Activated CD8-positive, alpha-beta T cell treated with anti-CD3 and anti-CD28 coated beads for 36 hours (primary cell): ENCODE results near the gene NAA50. TPM values are rescaled to one million over a fixed set of nuclear protein-coding genes. Genes with fewer than 3 reads are reported as not detected.

Source experiments
- ATAC-seq: fragments of 200-7000 bp; cut with Tn5 transposase; one replicate; pipeline ENCODE4 v1.10.0; 2021; ENCODE audit warnings: mild to moderate bottlenecking, moderate library complexity
- CTCF ChIA-PET: fragments of 350-600 bp; sonication (Branson Sonifier 250); formaldehyde crosslinking; loops from one replicate; lab custom pipeline; 2021; ENCODE audit warnings: antibody characterized with exemption; lab: Charles Lee
- POLR2A ChIA-PET: fragments of 350-600 bp; sonication (Branson Sonifier 250); formaldehyde crosslinking; loops from one replicate; lab custom pipeline; 2021; ENCODE audit warnings: antibody characterized with exemption; lab: Charles Lee
- DNase-seq: peaks from one replicate; pipeline ENCODE4 v3.0.0-alpha.2; 2020
- H3K27ac Mint-ChIP-seq: one replicate; pipeline ENCODE4 v1.8.0; 2021; ENCODE audit warnings: mild to moderate bottlenecking, mixed read lengths
- H3K27me3 Mint-ChIP-seq: one replicate; pipeline ENCODE4 v1.8.0; 2021; ENCODE audit warnings: mixed read lengths
- H3K36me3 Mint-ChIP-seq: one replicate; pipeline ENCODE4 v1.8.0; 2021; ENCODE audit warnings: low read depth, mixed read lengths
- H3K4me1 Mint-ChIP-seq: one replicate; pipeline ENCODE4 v1.8.0; 2021; ENCODE audit warnings: low read depth, mixed read lengths
- H3K4me3 Mint-ChIP-seq: one replicate; pipeline ENCODE4 v1.8.0; 2021; ENCODE audit warnings: mild to moderate bottlenecking, moderate library complexity, mixed read lengths
- H3K9me3 Mint-ChIP-seq: one replicate; pipeline ENCODE4 v1.8.0; 2021; ENCODE audit warnings: mixed read lengths
- intact Hi-C: fragments of 100-400 bp; cut with micrococcal nuclease; formaldehyde crosslinking; loops from one replicate; pipeline ENCODE4 v1.10.0; 2022
- total RNA-seq, 2 experiments: library from RNA; stranded (reverse); gene quantifications; one replicate each; pipeline ENCODE4 v1.2.3, GENCODE V29; 2021
- TF ChIP-seq, protein P1 (sequence below): fragments of 200-600 bp; IDR thresholded peaks from one replicate; pipeline ENCODE4 v1.8.0; 2022; ENCODE audit warnings: antibody characterized with exemption, mild to moderate bottlenecking

Gene NAA50
- total RNA-seq, 2 experiments from 2014 or later, result 117 to 118 TPM

- intact Hi-C loops, result loop anchor here (5.0 kb wide), 2 partner anchors 101 to 176 kb away; partner anchors contain the start of gene GRAMD1C
- Mint-ChIP-seq H3K36me3 (peaks cover 16% of the 10 kb centered on the region), H3K9me3 (no peaks in the 10 kb centered on the region), H3K4me1 (peaks cover 62% of the 10 kb centered on the region), H3K27ac (peak overlapping the region; percentile 82), H3K4me3 (no peak overlapping the region), H3K27me3 (no peaks in the 10 kb centered on the region)
- TF ChIP-seq, protein P1, sequence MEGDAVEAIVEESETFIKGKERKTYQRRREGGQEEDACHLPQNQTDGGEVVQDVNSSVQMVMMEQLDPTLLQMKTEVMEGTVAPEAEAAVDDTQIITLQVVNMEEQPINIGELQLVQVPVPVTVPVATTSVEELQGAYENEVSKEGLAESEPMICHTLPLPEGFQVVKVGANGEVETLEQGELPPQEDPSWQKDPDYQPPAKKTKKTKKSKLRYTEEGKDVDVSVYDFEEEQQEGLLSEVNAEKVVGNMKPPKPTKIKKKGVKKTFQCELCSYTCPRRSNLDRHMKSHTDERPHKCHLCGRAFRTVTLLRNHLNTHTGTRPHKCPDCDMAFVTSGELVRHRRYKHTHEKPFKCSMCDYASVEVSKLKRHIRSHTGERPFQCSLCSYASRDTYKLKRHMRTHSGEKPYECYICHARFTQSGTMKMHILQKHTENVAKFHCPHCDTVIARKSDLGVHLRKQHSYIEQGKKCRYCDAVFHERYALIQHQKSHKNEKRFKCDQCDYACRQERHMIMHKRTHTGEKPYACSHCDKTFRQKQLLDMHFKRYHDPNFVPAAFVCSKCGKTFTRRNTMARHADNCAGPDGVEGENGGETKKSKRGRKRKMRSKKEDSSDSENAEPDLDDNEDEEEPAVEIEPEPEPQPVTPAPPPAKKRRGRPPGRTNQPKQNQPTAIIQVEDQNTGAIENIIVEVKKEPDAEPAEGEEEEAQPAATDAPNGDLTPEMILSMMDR, result peak; percentile 63
- DNase-seq (peak; percentile 8), ATAC-seq (peak; percentile 87)
- POLR2A ChIA-PET, result interaction anchor here (1.2 to 3.9 kb wide), 2 partner anchors 9 kb away, joined by 4 to 26 read pairs; partner anchors contain the start of genes ATP6V1A and NAA50
- CTCF ChIA-PET, result interaction anchor here (0.6 to 3.4 kb wide), 41 partner anchors 9 to 319 kb away, joined by 3 to 44 read pairs (median 5); partner anchors contain the start of genes ATP6V1A, CCDC191, GRAMD1C and NAA50
Observed at GRCh38 chr3:113736548-113737089, 9.4 kb downstream of the NAA50 start.

DNA sequence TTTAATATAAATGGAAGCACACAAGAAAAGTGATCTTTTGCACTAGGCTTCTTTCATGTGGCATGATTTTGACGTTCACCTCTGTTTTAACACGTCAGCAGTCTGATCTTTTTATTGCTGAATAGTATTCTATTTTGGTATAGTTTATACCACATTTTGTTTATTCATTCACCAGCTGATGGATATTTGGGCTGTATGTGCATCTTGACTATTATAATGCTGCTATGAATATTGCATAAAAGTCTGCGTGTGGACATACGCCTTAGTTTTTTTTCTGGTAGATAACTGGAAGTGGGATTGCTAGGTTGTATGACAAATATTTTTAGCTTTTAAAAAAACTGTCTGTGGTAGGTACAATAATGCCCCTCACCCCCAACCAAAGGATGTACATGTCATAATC, 14.4 kb downstream of the NAA50 start:
- TF ChIP-seq, protein P1, result no peak
- no peak for DNase-seq
- H3K36me3 Mint-ChIP-seq, result peaks cover 30% of the 10 kb centered on the region
- no peak overlapping the region for H3K27ac Mint-ChIP-seq
- H3K27me3 Mint-ChIP-seq, result no peaks in the 10 kb centered on the region
- POLR2A ChIA-PET, result interaction anchor here (1.3 kb wide), 2 partner anchors 13 to 15 kb away, joined by 3 to 5 read pairs; partner anchors contain the start of gene ATP6V1A
- no peak for ATAC-seq
- H3K4me1 Mint-ChIP-seq, result peaks cover 45% of the 10 kb centered on the region
- no peaks in the 10 kb centered on the region for H3K9me3 Mint-ChIP-seq
- H3K4me3 Mint-ChIP-seq, result no peak overlapping the region
- intact Hi-C loops, result no loop called here
- CTCF ChIA-PET, result interaction anchor here (1.0 kb wide), 2 partner anchors 13 to 113 kb away, joined by 3 to 4 read pairs; no protein-coding TSS in a partner anchor

DNA sequence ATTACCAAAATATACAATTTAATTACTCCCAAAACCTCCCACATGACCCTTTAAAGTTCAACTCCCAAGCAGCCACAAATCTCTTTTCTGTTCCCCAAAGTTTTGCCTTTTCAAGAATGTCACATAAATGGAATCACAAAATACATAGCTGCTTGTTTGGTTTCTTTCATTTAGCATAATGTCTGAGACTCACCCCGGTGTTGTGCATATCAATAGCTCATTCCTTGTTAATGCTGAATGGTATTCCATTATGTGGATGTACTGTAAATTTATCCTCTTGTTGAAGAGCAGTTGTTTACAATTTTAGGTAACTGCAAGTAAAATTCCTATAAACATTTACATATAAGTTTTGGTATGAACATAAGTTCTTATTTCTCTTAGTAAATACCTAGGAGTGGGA, 15.5 kb downstream of the NAA50 start:
- Mint-ChIP-seq H3K27ac (no peak overlapping the region), H3K4me1 (peaks cover 44% of the 10 kb centered on the region), H3K9me3 (no peaks in the 10 kb centered on the region), H3K27me3 (no peaks in the 10 kb centered on the region), H3K36me3 (peaks cover 30% of the 10 kb centered on the region), H3K4me3 (no peak overlapping the region)
- CTCF ChIA-PET, result interaction anchor here (0.9 to 2.0 kb wide), 3 partner anchors 11 to 114 kb away, joined by 3 to 6 read pairs (median 5); partner anchors contain the start of gene NAA50
- DNase-seq (no peak), ATAC-seq (no peak)
- intact Hi-C loops, result no loop called here
- POLR2A ChIA-PET, result interaction anchor here (0.6 kb wide), 1 partner anchor 63 kb away, joined by 3 read pairs; no protein-coding TSS in a partner anchor
- TF ChIP-seq, protein P1, result no peak

- DNase-seq (no peak), ATAC-seq (no peak)
- H3K4me3 Mint-ChIP-seq, result no peak overlapping the region
- H3K4me1 Mint-ChIP-seq, result peaks cover 37% of the 10 kb centered on the region
- peaks cover 30% of the 10 kb centered on the region for H3K36me3 Mint-ChIP-seq
- TF ChIP-seq, protein P1, result no peak
- H3K9me3 Mint-ChIP-seq, result no peaks in the 10 kb centered on the region
- H3K27me3 Mint-ChIP-seq, result no peaks in the 10 kb centered on the region
- POLR2A ChIA-PET, result interaction anchor here (1.5 kb wide), 1 partner anchor 16 kb away, joined by 5 read pairs; no protein-coding TSS in a partner anchor
- CTCF ChIA-PET, result no interaction called here
- intact Hi-C loops, result no loop called here
- H3K27ac Mint-ChIP-seq, result no peak overlapping the region
Observed at GRCh38 chr3:113728661-113729060, 17.4 kb downstream of the NAA50 start.

GRCh38 chr3:113721636-113722035, 24.4 kb downstream of the NAA50 start:
- CTCF ChIA-PET, result interaction anchor here (2.8 kb wide), 1 partner anchor 14 kb away, joined by 9 read pairs; no protein-coding TSS in a partner anchor
- TF ChIP-seq, protein P1, result no peak
- peaks cover 30% of the 10 kb centered on the region for H3K4me1 Mint-ChIP-seq
- H3K27ac Mint-ChIP-seq, result peak overlapping the region; percentile 36
- POLR2A ChIA-PET, result interaction anchor here (1.1 kb wide), 1 partner anchor 25 kb away, joined by 3 read pairs; the partner anchor contains the start of gene USF3
- ATAC-seq (no peak), DNase-seq (no peak)
- no peaks in the 10 kb centered on the region for H3K9me3 Mint-ChIP-seq
- H3K36me3 Mint-ChIP-seq, result peaks cover 41% of the 10 kb centered on the region
- H3K4me3 Mint-ChIP-seq, result no peak overlapping the region
- no peaks in the 10 kb centered on the region for H3K27me3 Mint-ChIP-seq
- intact Hi-C loops, result no loop called here
